HL-60/S4 (cell line): ENCODE data around the gene CPA1.

Experiments used
- in situ Hi-C: fragments of 300-500 bp; cut with MboI; formaldehyde crosslinking; loops from 2 replicates; pipeline ENCODE4 v1.14.3; 2022; ENCODE audit warnings: low sequenced_read_pairs

Gene CPA1

GRCh38 chr7:130421684-130422083 is 41.4 kb downstream of the CPA1 start:
- in situ Hi-C loops = no loop called here

- in situ Hi-C loops = no loop called here
Measured at GRCh38 chr7:130423501-130424037, 43.3 kb downstream of the CPA1 start.

- in situ Hi-C loops = no loop called here
Measured at GRCh38 chr7:130425796-130426195, 45.5 kb downstream of the CPA1 start.

DNA sequence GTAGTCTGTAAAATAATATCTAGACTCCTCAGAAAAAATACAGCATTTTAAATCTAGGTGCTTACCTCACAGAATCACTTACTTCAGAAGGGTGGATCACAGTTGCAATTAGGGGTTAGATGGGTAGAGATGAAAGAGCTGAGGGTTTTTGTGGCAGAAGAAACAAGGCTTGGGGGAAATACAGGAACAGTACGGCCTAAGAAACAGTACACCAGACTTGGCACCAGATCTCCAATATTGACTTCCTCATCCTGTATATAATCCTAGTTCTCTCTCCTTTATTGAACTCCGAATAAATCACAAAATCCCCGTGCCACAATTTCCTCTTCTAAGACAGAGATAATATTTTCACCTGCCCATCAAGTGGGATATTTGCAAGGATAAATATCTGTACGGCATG is 46.3 kb downstream of the CPA1 start:
- in situ Hi-C loops = no loop called here

GRCh38 chr7:130429019-130429418 is 48.7 kb downstream of the CPA1 start:
- in situ Hi-C loops = no loop called here

DNA sequence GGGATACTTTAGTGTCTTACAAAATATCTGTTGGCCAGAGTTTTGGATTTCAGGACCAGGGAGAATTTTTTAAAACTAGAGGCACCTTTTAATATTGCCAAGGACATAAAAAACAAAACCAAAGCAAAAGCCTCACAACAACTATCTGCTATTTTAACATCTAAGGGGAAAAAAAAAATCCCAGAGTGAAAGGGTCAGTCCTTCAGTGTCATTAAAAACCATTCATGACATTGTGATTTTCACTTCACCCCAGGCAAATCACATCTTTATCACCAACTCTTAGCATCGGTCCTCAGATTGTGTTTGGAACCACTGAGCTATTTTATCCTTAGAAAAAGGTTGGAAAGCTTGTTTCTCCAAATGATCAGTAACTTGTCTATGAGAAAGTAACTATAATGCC is 49.8 kb downstream of the CPA1 start:
- in situ Hi-C loops = no loop called here

DNA sequence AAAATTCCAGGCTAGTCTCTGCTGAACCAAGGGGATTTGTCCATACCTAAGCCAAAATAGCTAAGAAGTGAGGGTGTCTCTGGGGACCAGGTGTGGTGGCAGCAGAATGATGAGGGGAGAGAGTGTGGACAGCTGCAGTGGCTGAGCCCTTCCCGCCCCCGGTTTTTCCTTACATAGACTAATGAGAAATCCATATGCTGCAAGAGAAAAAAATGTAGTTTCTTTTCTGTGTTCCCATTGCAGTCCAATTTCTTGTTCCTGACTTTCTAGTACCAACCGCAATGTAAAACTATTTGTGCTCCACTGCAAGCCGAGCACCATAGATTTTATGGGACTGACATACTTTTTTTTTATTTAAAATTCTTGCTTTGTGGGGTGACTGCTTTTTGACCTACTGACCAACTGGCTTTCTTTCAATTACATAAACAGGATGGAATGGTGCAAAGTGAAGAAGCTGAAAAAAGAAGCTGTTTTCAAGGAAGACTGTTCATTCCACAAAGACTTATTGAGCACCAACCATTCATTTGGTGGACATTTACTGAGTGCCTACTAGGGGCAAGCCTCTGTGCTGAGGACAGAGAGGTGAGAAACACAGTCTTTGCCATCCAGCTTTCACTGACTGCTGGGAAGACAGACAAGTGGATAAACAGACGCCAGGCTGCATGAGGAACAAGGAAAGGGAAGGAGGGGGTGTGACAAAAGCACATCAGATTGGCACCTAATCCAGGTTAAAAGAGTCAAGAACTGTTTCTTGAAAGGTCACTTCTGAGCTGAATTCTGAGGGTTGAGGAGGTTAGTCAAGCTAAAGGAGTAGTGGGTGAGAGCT is 50.8 kb downstream of the CPA1 start:
- in situ Hi-C loops = no loop called here

DNA sequence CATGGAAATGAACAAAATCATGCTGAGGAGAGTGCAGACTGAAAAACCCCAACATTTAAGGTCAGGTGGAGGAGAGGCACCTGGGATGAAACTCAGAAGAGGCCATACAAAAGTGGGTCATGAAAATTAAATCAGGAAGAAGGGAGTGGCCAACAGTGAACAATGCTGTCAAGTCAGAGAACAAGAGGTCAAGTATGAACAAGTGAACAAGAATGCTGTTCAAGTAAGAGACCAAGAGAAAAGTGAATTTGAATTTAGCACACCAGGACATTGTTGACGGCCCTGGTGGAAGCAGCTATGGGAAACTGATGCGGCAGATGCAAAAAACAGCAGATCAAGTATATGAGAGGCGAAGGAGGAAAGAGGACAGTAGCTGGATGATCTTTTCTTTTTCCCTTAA is 52.6 kb downstream of the CPA1 start:
- in situ Hi-C loops = no loop called here

GRCh38 chr7:130433301-130433700 is 53.0 kb downstream of the CPA1 start:
- in situ Hi-C loops = no loop called here

GRCh38 chr7:130435311-130435854 is 55.1 kb downstream of the CPA1 start:
- in situ Hi-C loops = no loop called here

- in situ Hi-C loops = no loop called here
Measured at GRCh38 chr7:130436253-130436652, 56.0 kb downstream of the CPA1 start.
